Spleen (tissue), 7 donors: Measurements from ENCODE around the gene WNT11.
A peak's percentile ranks its signal among the peaks of the same experiment; 100 is the strongest.

Source experiments
- POLR2A ChIP-seq, 3 donors: fragments of 450-650 bp; IDR thresholded peaks; one replicate each; pipeline ENCODE4 v1.5.1; 2017; ENCODE audit warnings: antibody characterized with exemption in 3 of 3, mild to moderate bottlenecking in 1 of 3
- POLR2AphosphoS5 ChIP-seq, 3 donors: sonication (generic); formaldehyde crosslinking; IDR thresholded peaks; one replicate each; pipeline ENCODE4 v1.5.1; 2017; ENCODE audit warnings: antibody characterized with exemption in 3 of 3
- TF ChIP-seq, protein P1 (sequence below), 11 experiments: fragments of 200-600 bp in 7 of 11; fragments of 450-650 bp in 4 of 11; sonication (generic) in 4 of 11; IDR thresholded peaks in 8 of 11; conservative IDR thresholded peaks in 3 of 11; 1 replicate in 7 of 11; 2 replicates in 4 of 11; pipeline versions ENCODE4 v1.4.0 to v1.8.0; 2016 to 2021; ENCODE audit warnings: antibody characterized with exemption in 11 of 11, inconsistent platforms in 4 of 11, mild to moderate bottlenecking in 1 of 11
- donor health status: DM: no; HTN: no; CAD: no; lungs with moderate emphysema.
- donor health status: DM: no; HTN: no; CAD: no.
- donor health status: DM: no; HTN: no; CAD: no.

DNA sequence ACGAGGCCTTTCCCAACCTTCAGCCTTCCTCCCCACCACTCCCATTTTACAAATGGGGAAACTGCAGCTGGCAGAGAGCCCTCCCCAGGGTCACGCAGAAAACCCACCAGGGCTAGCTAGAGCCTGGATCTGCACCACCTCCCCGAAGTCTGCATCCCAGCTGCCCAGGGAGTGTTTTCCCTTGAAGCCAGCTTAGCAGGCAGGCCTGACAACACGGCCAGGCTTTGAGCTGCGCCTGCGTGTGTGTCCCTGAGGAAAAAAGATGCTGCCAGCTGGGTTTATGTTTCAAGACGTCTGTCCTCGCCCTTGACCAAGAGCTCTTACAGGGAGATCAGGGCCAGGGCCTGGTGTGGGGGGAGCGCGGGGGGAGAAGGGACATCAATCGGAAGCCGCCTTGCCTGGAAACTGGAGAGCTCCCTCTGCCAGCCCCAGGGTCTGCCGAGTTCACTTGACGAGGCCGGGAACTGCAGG lies 20.3 kb downstream of the WNT11 start:
- TF ChIP-seq, protein P1, sequence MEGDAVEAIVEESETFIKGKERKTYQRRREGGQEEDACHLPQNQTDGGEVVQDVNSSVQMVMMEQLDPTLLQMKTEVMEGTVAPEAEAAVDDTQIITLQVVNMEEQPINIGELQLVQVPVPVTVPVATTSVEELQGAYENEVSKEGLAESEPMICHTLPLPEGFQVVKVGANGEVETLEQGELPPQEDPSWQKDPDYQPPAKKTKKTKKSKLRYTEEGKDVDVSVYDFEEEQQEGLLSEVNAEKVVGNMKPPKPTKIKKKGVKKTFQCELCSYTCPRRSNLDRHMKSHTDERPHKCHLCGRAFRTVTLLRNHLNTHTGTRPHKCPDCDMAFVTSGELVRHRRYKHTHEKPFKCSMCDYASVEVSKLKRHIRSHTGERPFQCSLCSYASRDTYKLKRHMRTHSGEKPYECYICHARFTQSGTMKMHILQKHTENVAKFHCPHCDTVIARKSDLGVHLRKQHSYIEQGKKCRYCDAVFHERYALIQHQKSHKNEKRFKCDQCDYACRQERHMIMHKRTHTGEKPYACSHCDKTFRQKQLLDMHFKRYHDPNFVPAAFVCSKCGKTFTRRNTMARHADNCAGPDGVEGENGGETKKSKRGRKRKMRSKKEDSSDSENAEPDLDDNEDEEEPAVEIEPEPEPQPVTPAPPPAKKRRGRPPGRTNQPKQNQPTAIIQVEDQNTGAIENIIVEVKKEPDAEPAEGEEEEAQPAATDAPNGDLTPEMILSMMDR (IDR thresholded peaks at IDR 0.05 in 8 of 11, conservative IDR thresholded peaks at IDR 0.05 in 3 of 11), result no peak
- TF ChIP-seq POLR2A (IDR thresholded peaks at IDR 0.05) (no peak), POLR2AphosphoS5 (IDR thresholded peaks at IDR 0.05) (peak in 2 of 3 donors; percentile 21 to 58)
